ENCODE measurements around the gene MYEOV.

Gene MYEOV

DNA sequence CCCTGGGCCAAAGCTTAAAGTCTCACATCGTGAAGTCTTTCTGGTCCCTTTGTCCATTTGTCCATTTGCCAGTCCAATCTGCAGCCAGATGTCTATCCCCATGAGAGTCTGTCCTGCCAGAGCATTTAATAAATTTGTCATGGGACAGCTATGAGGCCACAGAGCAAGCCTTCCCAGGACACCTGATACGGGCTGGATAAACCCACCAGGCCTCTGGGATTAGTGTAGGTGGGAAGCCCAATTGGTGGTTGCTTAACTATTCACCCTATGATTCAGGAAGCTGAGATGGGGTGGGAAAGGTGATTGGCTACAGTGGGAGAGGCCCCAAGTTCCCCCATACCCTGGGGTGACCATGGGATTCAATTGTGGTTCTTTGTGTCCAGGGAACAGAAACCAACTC, 39.9 kb downstream of the MYEOV start:
- Mint-ChIP-seq H3K9me3 (no peaks in the 10 kb centered on the region), H3K4me3 (no peak overlapping the region), H3K27me3 (peaks cover 7% of the 10 kb centered on the region), H3K36me3 (ENCODE audit: low read depth) (no peaks in the 10 kb centered on the region), H3K4me1 (ENCODE audit: low read depth) (no peaks in the 10 kb centered on the region), H3K27ac (no peak overlapping the region)
- intact Hi-C loops (cut with micrococcal nuclease) = no loop called here

DNA sequence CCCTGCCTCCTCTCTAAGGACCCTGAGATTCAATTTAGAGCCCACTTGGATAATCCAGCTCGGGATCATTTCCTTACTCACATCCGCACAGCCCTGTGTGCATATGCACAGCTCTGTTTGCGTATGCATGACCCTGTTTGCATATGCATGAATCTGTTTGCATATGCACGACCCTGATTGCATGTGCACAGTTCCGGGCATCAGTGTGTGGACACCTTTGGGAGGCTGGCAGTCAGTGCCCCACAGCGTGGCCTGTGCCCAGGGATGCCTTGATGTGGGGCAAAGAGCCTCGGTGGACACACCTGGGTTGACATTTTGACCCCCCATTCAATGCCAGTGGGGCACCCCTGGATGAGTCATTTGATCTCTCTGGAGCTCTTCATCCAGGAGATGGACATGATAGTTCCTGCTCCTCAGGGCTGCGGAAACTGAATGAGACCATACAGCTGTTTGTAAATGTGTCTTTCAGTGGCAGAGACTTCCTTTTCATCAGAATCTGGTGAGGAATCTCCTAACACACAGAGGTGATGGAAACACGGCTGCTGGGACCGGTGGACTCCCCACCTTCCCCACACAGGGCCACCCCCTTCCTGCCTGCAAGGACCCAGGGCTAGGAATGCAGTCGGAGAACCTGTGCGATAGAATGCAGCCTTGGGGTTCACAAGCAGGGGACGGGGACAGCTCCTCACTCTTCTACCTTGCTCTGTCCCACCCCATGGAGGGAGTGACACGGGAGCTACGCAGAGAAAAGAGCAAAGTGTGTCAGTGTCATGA, 41.2 kb downstream of the MYEOV start:
- no peak overlapping the region for H3K4me3 Mint-ChIP-seq
- H3K27me3 Mint-ChIP-seq = peaks cover 13% of the 10 kb centered on the region
- intact Hi-C loops (cut with micrococcal nuclease) = no loop called here
- H3K4me1 Mint-ChIP-seq (ENCODE audit: low read depth) = no peaks in the 10 kb centered on the region
- peaks cover 8% of the 10 kb centered on the region for H3K9me3 Mint-ChIP-seq
- no peaks in the 10 kb centered on the region for H3K36me3 Mint-ChIP-seq (ENCODE audit: low read depth)
- no peak overlapping the region for H3K27ac Mint-ChIP-seq

DNA sequence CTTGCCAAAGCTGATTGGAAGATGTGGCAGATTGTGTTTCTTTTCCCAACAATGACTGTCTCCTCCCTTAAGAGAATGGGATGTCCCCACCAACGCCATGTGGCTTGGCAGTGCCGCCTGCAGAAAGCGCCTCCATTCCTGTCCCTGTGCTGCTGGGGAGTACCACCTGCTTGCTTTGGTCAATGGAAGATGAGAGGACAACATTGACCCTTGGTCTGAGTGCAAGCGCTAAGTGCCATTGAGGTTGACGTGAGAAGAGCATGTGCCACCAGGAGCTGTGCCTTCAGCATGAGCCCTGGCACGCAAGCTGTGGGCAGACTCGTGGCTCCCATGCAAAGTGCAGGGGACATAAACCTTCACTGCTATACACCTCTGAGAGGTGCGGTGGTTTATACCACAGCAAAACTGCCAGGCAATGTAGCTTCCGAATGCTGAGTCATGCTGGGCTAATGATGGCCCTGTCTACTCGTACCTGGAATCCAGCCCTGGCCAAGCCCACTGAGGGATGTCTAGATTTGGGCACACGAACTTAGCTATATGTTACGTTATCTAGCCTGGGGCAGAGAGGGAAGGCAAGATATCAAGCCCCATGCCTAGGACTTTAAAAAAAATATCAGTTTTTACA, 41.9 kb downstream of the MYEOV start:
- Mint-ChIP-seq H3K27ac (no peak overlapping the region), H3K27me3 (peaks cover 13% of the 10 kb centered on the region), H3K36me3 (ENCODE audit: low read depth) (no peaks in the 10 kb centered on the region), H3K4me3 (no peak overlapping the region), H3K4me1 (ENCODE audit: low read depth) (no peaks in the 10 kb centered on the region), H3K9me3 (peaks cover 9% of the 10 kb centered on the region)
- intact Hi-C loops (cut with micrococcal nuclease) = no loop called here

DNA sequence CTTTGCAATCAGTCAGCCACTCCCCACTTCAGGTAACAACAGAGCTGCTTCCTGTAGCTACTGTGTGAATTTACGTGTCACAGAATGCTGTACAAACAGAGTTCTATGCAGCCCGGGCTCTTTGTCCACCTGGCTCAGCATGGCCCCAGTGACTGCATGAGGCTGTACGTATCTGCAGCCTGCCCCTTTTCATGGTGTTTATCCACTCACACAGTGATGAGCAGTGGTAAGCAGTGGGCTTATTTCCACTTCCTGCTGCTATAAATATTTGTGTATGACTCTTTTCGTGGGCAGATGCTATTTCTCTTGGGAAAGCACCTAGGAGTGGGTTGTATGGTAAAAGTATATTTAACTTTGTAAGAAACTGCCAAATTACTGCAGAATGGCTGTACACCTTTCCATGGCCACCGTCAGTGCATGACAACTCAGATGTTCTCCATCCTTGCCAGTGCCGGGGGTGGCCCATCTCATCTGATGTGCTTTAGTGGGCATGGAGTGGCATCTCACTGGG, 43.3 kb downstream of the MYEOV start:
- H3K9me3 Mint-ChIP-seq = peaks cover 9% of the 10 kb centered on the region
- no peaks in the 10 kb centered on the region for H3K36me3 Mint-ChIP-seq (ENCODE audit: low read depth)
- no peak overlapping the region for H3K27ac Mint-ChIP-seq
- peaks cover 12% of the 10 kb centered on the region for H3K27me3 Mint-ChIP-seq
- no peaks in the 10 kb centered on the region for H3K4me1 Mint-ChIP-seq (ENCODE audit: low read depth)
- no peak overlapping the region for H3K4me3 Mint-ChIP-seq
- intact Hi-C loops (cut with micrococcal nuclease) = no loop called here

DNA sequence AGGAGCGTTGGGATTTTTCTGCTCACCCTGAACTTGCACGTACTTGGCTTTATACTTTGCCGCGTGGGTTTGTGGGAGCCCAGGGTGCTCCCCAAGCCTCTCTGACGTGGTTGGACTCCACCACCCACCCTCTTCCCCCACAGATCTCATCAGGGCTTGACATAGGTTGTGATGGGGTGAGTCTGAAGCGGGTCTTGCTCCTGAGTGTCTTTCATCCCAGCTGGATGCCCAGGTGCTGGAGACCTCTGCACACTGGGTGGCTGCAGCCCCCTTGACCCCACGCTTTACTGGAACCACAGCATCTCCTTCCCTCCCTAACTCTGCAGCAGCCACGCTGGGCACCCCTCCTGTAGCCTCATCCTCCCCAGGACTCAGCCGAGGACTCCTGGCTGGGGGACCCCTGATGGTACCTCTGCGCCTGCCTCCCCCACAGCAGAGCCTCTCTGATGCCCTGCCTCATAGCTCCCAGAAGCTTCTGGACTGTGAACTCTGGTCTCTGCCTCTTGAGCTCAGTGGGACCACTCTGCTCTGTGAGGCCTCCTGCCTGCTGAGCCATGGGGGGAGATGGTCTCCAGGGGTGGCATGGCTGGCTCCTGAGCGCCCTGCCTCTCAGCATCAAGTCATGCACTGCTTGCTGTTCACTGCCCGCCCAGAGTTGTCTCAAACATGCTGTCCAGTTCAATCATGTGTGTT, 45.2 kb downstream of the MYEOV start:
- no peak overlapping the region for H3K27ac Mint-ChIP-seq
- intact Hi-C loops (cut with micrococcal nuclease) = no loop called here
- H3K9me3 Mint-ChIP-seq = peaks cover 9% of the 10 kb centered on the region
- H3K27me3 Mint-ChIP-seq = peaks cover 10% of the 10 kb centered on the region
- no peak overlapping the region for H3K4me3 Mint-ChIP-seq
- no peaks in the 10 kb centered on the region for H3K4me1 Mint-ChIP-seq (ENCODE audit: low read depth)
- H3K36me3 Mint-ChIP-seq (ENCODE audit: low read depth) = no peaks in the 10 kb centered on the region

DNA sequence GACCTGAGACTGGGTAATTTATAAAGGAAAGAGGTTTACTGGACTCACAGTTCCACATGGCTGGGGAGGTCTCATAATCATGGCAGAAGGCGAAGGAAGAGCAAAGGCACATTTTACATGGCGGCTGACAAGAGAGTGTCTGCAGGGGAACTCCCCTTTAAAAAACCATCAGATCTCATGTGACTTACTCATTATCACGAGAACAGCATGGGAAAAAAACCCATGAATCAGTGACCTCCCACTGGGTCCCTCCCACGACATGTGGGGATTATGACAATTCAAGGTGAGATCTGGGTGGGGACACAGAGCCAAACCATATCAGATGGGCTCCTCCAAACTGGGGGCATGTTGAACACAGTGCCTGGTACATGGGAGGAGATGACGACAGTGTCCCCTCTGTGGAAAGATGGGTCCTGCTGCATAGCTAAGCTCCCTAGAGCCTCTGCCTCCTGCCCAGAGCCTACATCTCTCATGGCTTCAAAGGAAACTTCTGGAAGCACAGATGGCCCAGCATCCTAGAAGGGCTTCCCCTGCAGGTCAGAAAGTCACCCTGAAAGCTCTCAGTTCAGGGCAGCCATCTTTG, 46.1 kb downstream of the MYEOV start:
- Mint-ChIP-seq H3K9me3 (peaks cover 9% of the 10 kb centered on the region), H3K27ac (no peak overlapping the region), H3K4me3 (no peak overlapping the region), H3K36me3 (ENCODE audit: low read depth) (no peaks in the 10 kb centered on the region), H3K27me3 (peaks cover 10% of the 10 kb centered on the region), H3K4me1 (ENCODE audit: low read depth) (no peaks in the 10 kb centered on the region)
- intact Hi-C loops (cut with micrococcal nuclease) = no loop called here

DNA sequence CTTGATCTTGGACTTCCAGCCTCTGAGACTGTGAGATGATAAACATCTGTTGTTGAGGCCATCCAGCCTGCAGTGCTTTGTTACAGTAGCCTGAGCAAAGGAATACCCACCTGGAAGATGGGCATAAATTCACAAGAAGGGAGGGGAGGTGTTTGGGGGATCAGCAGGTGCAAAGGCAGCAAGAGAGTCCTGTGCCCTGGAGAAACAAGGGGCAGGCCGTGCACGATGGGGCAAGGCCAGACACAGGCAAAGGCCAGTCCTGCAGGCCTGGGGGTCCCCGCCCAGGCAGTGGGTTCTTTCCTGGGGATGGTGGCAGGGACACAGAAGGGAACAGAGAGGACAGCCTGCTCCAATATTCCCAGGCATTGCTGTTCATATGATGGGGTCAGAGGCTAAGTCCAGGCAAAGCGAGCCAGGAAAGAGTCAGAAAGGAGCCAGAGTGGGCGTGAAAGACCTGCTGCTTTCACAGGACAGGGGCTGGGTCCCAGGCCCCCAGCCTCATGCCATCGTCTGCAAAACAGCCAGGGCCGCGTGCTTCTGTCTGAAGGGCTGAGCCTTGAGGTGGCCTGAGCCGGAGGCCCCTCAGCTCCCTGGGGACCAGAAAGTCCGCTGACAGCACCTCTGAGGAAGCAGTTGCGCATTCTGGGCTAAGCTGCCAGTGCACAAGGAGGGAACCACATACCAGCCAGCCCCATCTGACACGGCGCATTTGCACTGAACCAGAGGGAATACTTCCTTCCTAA, 48.8 kb downstream of the MYEOV start:
- peaks cover 10% of the 10 kb centered on the region for H3K9me3 Mint-ChIP-seq
- intact Hi-C loops (cut with micrococcal nuclease) = no loop called here
- H3K4me1 Mint-ChIP-seq (ENCODE audit: low read depth) = no peaks in the 10 kb centered on the region
- no peaks in the 10 kb centered on the region for H3K36me3 Mint-ChIP-seq (ENCODE audit: low read depth)
- no peak overlapping the region for H3K27ac Mint-ChIP-seq
- H3K4me3 Mint-ChIP-seq = no peak overlapping the region
- H3K27me3 Mint-ChIP-seq = peaks cover 10% of the 10 kb centered on the region

DNA sequence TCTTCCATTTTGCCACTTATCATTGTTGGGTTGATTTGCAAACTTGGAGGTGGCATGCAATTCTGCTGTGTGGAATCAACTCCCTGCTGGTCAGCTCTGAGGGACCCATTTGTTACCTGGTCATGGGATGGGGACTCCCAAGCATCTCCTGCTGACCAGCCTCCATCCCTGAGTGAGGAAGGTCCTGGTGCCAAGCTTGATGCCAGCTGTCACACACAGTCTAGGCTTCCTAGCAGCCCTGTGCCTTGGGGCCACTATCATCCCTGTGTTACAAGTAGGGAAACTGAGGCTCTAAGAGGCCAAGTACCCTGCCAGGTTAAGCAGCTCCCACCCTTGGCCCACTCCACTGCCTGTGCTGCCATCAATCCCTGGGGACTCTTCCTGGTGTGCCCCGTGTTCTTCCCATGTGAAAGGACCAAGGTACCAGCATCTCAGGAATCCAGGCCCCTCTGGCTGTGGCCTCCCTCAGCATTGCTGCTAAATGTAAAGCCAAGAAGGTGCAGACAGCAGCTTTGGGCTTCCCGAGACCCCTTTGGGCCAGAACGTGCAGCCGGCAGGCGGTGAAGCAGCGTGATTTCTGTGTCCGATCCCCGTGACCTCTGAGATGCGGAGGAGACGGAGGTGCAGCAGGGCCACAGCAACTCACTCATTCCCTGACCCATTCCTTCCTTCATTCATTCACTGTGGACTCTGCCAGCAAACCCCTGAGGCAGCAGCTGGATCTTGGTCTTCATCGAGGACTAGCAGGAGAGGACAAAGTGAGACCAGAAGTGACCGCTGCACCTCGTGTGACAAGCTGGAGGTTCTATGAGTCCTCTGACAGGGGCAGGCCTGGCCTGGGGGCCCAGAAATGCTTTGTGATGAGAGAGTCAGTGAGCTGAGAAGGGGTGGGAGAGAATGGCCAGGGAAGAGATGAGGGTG, 49.7 kb downstream of the MYEOV start:
- Mint-ChIP-seq H3K9me3 (peaks cover 19% of the 10 kb centered on the region), H3K27me3 (peaks cover 10% of the 10 kb centered on the region), H3K27ac (no peak overlapping the region), H3K4me3 (no peak overlapping the region), H3K4me1 (ENCODE audit: low read depth) (no peaks in the 10 kb centered on the region), H3K36me3 (ENCODE audit: low read depth) (no peaks in the 10 kb centered on the region)
- intact Hi-C loops (cut with micrococcal nuclease) = no loop called here

DNA sequence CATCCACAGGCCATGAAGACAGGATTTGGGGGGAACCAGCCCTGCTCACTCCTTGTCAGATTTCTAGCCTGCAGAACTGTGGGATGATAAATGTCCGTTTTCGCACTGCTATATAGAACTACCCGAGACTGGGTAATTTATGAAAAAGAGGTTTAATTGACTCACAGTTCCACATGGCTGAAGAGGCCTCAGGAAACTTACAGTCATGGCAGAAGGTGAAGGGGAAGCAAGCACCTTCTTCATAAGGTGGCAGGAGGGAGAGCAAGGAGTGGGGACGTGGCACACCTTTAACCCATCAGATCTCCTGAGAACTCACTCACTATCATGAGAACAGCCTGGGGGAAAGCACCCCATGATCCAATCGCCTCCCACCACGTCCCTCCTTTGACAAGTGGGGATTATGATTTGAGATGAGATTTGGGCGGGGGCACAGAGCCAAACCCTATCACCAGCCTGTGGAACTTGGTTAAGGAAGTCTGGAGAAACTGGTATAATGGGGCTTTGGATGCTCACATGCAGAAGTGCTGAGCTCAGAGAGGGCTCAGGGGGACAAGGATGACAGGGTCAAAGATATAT, 50.7 kb downstream of the MYEOV start:
- Mint-ChIP-seq H3K9me3 (peaks cover 17% of the 10 kb centered on the region), H3K36me3 (ENCODE audit: low read depth) (no peaks in the 10 kb centered on the region), H3K27ac (no peak overlapping the region), H3K27me3 (peaks cover 9% of the 10 kb centered on the region), H3K4me3 (no peak overlapping the region), H3K4me1 (ENCODE audit: low read depth) (no peaks in the 10 kb centered on the region)
- intact Hi-C loops (cut with micrococcal nuclease) = no loop called here
